IPS-NIHi11 (cell line): ENCODE data around the gene MAPK10.
A peak's percentile ranks its signal among the peaks of the same experiment; 100 is the strongest.
"Not testable (repeated sequence)": the region's sequence is repeated elsewhere in the genome, so short reads cannot be mapped to it uniquely, and the experiment has no call there.

ENCODE experiments used
- DNase-seq: peaks from one replicate; pipeline ENCODE4 v3.0.0; 2012; ENCODE audit warnings: mixed read lengths, low spot score

The MAPK10 gene

GRCh38 chr4:86338521-86338920 is 21.3 kb downstream of the MAPK10 start:
- DNase-seq: no peak

GRCh38 chr4:86334020-86334750 is 25.7 kb downstream of the MAPK10 start:
- DNase-seq: no peak

DNA sequence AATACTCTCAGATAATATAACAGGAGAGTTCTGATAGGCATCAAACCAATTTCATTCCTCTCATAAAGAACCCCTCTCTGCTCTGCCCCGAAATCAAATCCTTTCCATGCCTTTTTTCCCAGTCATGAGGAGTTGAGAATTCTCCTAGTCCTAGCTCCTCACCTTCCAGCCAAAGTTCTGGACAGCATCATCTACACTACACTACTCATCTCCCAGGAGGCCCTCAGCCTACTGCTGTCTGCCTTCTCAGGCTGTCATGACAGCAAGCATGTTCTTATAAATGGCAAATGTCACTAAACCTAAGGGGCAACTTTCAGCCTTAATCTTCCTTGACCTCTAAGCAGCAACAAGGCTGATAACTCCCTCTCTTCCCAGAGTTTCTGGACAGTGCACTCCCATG is 26.6 kb downstream of the MAPK10 start:
- DNase-seq: no peak

DNA sequence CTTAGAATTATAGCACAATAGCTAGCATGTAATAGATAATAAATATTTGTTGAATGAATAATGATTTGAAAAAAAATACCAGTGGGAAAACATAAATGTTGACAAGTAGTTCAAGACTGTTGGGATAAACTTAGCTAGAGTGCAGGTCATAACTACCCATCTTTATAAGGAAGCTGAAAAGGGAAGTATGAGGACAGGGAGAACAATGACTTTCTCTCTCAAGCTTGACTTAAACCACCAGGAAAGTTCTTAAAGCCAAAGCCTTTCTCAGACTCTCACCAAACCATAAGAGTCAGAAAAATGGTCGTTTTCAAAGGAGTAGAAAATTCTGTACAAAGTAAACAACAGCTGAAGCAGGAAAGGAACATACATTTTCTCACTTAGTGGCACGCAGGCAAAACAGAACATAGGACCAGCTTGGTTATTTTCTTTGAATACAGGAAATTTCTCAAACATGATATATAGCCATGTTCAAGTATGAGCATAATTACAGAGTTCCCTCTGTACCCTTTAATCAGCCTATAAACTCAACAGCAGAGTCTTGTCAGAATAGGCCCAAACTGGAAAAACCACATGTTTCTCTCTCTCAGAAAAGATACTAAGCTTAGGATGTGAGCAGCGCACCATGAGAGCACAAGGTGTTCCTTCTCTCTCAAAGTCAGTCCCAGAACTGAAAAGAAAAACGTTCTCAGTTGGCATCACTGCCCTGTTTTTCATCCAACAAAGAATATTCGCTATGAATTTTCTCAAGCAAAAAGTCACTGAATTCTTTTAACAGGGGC is 28.7 kb downstream of the MAPK10 start:
- no peak for DNase-seq

DNA sequence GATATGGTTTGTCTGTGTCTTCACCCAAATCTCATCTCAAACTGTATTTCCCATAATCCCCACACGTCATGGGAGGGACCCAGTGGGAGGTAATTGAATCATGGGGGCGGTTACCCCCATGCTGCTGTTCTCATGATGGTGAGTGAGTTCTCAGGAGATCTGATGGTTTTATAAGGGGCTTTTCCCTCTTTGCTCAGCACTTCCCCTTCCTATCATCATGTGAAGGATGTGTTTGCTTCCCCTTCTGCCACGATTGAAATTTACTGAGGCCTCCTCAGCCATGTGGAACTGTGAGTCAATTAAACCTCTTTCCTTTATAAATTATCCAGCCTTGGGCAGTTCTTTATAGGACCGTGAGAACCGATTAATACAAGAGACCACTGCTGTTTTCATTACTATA is 29.4 kb downstream of the MAPK10 start:
- DNase-seq: not testable (repeated sequence)

DNA sequence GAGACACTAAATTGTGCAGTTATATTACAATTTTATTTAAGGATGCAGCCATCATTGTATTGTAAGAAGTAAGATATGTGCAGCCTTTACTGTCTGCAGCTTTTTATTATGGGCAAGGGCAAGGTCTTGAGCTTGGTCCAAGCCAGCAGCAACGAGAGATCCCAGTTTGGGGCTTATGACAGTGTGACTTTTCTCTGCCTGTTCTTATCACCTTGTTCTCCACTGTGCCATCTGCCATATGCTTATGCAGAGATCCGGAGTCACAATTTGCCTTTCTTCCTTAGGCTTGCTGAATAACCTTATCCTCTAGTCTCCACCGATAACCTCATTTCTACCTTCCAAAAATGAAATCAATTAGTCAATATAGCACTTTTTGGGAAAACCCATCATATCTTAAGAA is 30.4 kb downstream of the MAPK10 start:
- no peak for DNase-seq

DNA sequence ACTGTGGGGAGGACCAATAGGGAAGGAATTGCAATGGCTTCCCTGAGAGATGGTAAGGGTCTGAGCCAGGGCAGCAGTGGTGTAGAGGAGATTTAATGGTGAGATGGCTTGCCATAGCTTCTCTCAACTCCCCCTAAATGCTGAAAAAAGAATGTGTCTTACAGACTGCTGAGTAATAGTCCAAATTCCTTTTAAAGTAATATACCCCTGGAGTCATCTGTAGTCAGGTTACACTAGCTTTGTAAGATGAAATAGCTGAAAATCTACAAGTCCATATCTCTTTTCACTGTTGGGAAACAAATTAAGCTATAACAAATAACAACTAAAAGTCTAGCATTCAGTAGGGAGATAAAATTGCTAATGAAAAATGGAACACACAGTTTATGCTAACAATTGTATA is 33.5 kb downstream of the MAPK10 start:
- DNase-seq: no peak

DNA sequence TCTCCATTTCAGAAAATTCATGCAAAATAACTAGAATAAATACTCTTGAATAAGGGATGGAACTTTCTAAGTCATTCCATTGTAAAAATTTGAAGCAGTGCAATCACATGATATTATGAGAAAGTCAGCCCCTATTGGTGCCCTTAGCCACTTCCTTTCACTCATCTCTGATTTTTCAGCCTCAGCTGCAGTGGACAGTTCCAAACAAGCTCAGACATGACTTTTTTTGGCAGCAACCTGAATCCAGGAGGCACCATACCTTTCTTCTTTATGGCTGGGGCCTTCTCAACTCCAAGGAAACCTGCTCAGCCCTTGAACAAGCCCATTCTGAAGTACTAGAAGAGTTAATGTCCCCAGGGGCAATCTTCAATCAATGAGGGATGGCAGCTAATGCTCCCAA is 40.5 kb downstream of the MAPK10 start:
- no peak for DNase-seq

DNA sequence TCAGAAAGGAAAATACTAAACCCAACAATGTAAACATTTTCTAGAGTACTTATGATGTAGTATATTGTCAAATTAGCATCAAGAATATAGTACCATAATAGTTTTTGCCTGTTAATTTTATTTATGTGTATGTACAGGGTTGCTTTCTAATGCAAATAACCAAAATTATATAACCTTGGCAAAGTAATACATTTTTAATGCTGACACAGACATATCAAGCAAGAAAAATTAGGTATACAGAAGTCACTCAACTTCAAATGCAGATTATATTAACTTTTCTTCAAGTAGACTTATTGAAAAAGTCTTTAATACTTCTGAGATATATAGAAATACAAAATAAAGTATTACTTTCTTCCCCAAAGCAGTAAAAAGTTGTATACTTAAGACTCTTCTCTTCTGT is 44.3 kb downstream of the MAPK10 start:
- DNase-seq: no peak

DNA sequence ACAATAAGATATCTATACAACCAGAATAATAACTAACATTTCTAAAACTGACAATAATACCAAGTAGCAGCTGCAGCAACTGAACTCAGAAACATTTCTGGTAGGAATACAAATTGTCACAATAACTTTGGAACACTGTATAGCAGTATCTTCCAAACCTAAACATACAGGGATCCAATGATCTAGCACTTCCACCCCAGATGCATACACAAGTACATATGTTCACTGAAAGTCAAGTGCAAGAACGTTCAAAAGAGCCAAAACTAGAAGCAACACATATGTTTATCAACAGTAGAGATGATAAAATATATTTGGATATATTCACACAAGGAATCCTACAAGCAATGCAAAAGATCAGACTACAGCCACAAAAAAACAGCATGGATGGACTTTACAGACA is 46.2 kb downstream of the MAPK10 start:
- DNase-seq: no peak

DNA sequence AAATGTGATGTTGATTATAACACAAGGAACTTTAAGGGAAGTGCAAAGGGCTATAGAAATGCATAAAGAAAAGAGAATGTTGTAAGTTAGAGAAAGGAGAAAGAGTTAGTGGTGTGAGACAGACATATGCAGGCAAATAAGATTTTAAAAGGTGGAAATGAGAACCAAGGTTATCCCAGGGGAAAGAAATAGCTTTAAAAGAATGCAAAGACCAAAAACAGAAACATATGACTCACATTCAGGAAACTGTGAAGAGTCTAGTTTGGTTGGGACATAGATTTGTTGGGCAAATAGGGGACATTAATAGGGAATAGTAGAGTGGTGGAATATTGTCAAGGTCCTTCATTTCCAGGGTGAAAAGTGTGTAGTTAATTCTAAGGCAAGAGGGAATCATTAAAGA is 52.4 kb downstream of the MAPK10 start:
- no peak for DNase-seq

GRCh38 chr4:86306816-86307215 is 53.0 kb downstream of the MAPK10 start:
- no peak for DNase-seq

GRCh38 chr4:86302830-86303229 is 57.0 kb downstream of the MAPK10 start:
- DNase-seq: no peak

DNA sequence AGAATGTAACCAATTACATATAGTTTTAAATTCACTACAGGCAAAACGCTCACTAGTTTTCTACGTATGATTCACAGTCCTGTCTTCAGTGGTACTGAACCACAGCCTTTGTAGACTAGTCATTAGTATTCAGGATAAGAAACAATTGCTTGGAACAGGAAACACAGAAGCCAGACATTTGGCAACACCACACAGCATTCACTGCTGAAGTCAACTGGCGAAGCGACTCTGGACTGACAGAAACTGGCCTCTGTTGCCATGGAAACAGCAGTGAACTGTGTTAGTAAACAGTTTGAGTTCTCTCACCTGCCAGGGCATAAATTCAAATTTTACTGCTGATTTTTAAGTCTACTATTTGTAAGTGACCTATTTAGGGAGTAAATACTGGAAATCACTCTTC is 57.6 kb downstream of the MAPK10 start:
- DNase-seq: peak; percentile 33

GRCh38 chr4:86300516-86300915 is 59.3 kb downstream of the MAPK10 start:
- no peak for DNase-seq

DNA sequence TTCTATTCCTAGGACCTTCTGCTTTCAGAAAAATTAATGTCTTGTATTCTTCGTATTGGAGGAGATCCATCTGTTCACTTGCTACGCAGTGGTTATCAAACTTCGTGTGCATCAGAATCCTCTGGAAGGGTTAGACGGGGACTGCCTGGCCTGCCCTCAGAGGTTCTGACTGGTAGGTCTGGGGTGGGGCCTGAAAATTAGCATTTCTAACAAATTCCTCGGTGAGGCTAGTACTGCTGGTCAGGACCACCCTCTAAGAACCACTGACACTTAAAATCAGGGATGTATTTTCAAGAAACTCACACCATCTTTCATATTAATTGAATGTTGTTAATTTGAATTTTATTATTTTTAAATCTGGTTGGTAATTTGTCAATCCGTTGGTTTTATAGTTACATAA is 63.0 kb downstream of the MAPK10 start:
- DNase-seq: peak; percentile 12

GRCh38 chr4:86294883-86295282 is 65.0 kb downstream of the MAPK10 start:
- DNase-seq: no peak

GRCh38 chr4:86291180-86291579 is 68.7 kb downstream of the MAPK10 start:
- no peak for DNase-seq

GRCh38 chr4:86286726-86287125 is 73.1 kb downstream of the MAPK10 start:
- DNase-seq: no peak

GRCh38 chr4:86283371-86283770 is 76.5 kb downstream of the MAPK10 start:
- no peak for DNase-seq

GRCh38 chr4:86280246-86280645 is 79.6 kb downstream of the MAPK10 start:
- no peak for DNase-seq

- DNase-seq: no peak
Measured at GRCh38 chr4:86279293-86279960, 80.4 kb downstream of the MAPK10 start.

GRCh38 chr4:86278126-86278525 is 81.7 kb downstream of the MAPK10 start:
- no peak for DNase-seq
